ENCODE results near the gene TTC24.

GRCh38 chr1:156537027-156537426 is 42.5 kb upstream of the TTC24 start:
- no peak for TF ChIP-seq CTCF (IDR thresholded peaks at IDR 0.05)
- no peak for TF ChIP-seq ZFX (IDR thresholded peaks at IDR 0.05; ENCODE audit: borderline replicate concordance)
